CD14-positive monocyte (primary cell): Measurements from ENCODE around the gene NUP85. TPM values are rescaled to one million over a fixed set of nuclear protein-coding genes. Genes with fewer than 3 reads are reported as not detected.
A peak's percentile ranks its signal among the peaks of the same experiment; 100 is the strongest.
"Not testable (repeated sequence)": the region's sequence is repeated elsewhere in the genome, so short reads cannot be mapped to it uniquely, and the experiment has no call there.

Experiments
- DNase-seq, 3 donors: peaks; one replicate each; pipeline ENCODE4 v3.0.0-alpha.2; 2011 to 2022
- H2AFZ ChIP-seq: 2 replicates; pipeline ENCODE4 v1.6.0; 2012; ENCODE audit warnings: mild to moderate bottlenecking, low read depth, low read length, inconsistent platforms; ENCODE audit not compliant: insufficient read depth, poor library complexity, severe bottlenecking
- H3K27ac ChIP-seq, 2 donors: 1 replicate in 1 of 2; 2 replicates in 1 of 2; pipeline ENCODE4 v1.5.1; 2012 to 2013; ENCODE audit warnings: low read length in 2 of 2, control low read depth in 1 of 2, inconsistent platforms in 1 of 2, low read depth in 1 of 2, mild to moderate bottlenecking in 1 of 2
- H3K27me3 ChIP-seq, 2 donors: one replicate each; pipeline versions ENCODE4 v1.6.0 to v1.6.1; 2011 to 2013; ENCODE audit warnings: low read length in 2 of 2; ENCODE audit not compliant: control insufficient read depth in 2 of 2, insufficient read depth in 2 of 2
- H3K36me3 ChIP-seq, 2 donors: replicated peaks in 1 of 2; 1 replicate in 1 of 2; 2 replicates in 1 of 2; pipeline versions ENCODE4 v1.5.1 to v1.6.1; 2012 to 2013; ENCODE audit warnings: low read length in 2 of 2, control low read depth in 1 of 2, inconsistent platforms in 1 of 2, mild to moderate bottlenecking in 1 of 2; ENCODE audit not compliant: insufficient read depth in 2 of 2, control insufficient read depth in 1 of 2
- H3K4me1 ChIP-seq, 2 donors: 1 replicate in 1 of 2; 2 replicates in 1 of 2; pipeline versions ENCODE4 v1.5.1 to v1.6.1; 2012 to 2013; ENCODE audit warnings: low read length in 2 of 2, control low read depth in 1 of 2, inconsistent platforms in 1 of 2, mild to moderate bottlenecking in 1 of 2, moderate library complexity in 1 of 2; ENCODE audit not compliant: insufficient read depth in 2 of 2, control insufficient read depth in 1 of 2
- H3K4me2 ChIP-seq: replicated peaks from 2 replicates; pipeline ENCODE3; 2012; ENCODE audit warnings: low read length, moderate library complexity, mild to moderate bottlenecking; ENCODE audit not compliant: poor library complexity, severe bottlenecking; ENCODE audit errors: extremely low read depth
- H3K4me3 ChIP-seq, 3 experiments: fragments of 200-600 bp in 1 of 3; sonication (generic) in 1 of 3; replicated peaks in 1 of 3; 1 replicate in 2 of 3; 2 replicates in 1 of 3; pipeline ENCODE4 v1.5.1; 2011 to 2013; ENCODE audit warnings: low read length in 3 of 3, mild to moderate bottlenecking in 3 of 3, control low read depth in 2 of 3, low read depth in 2 of 3, inconsistent platforms in 1 of 3, moderate library complexity in 1 of 3
- H3K79me2 ChIP-seq: 2 replicates; pipeline ENCODE4 v1.6.0; 2012; ENCODE audit warnings: mild to moderate bottlenecking, control low read depth, inconsistent platforms, low read length, moderate library complexity; ENCODE audit not compliant: insufficient read depth
- H3K9ac ChIP-seq: 2 replicates; pipeline ENCODE4 v1.6.0; 2017; ENCODE audit warnings: low read length, mild to moderate bottlenecking; ENCODE audit not compliant: insufficient read depth, poor library complexity, severe bottlenecking
- H3K9me3 ChIP-seq, 2 donors: replicated peaks in 1 of 2; 1 replicate in 1 of 2; 2 replicates in 1 of 2; pipeline versions ENCODE4 v1.5.1 to v1.6.1; 2012 to 2013; ENCODE audit warnings: low read length in 2 of 2, control low read depth in 1 of 2; ENCODE audit not compliant: control insufficient read depth in 1 of 2, insufficient read depth in 1 of 2
- H4K20me1 ChIP-seq: 2 replicates; pipeline ENCODE4 v1.6.0; 2012; ENCODE audit warnings: mild to moderate bottlenecking, low read length, control low read depth, moderate library complexity; ENCODE audit not compliant: insufficient read depth
- H3K27ac Mint-ChIP-seq, 7 donors: one replicate each; pipeline ENCODE4 v1.8.0; 2020; ENCODE audit warnings: mild to moderate bottlenecking in 7 of 7, mixed read lengths in 7 of 7, moderate library complexity in 6 of 7, inconsistent platforms in 2 of 7
- H3K27me3 Mint-ChIP-seq, 3 donors: one replicate each; pipeline ENCODE4 v1.8.0; 2021 to 2022; ENCODE audit warnings: low read depth in 3 of 3, mild to moderate bottlenecking in 3 of 3, mixed read lengths in 3 of 3, moderate library complexity in 3 of 3, inconsistent platforms in 1 of 3
- H3K36me3 Mint-ChIP-seq, 2 donors: one replicate each; pipeline ENCODE4 v1.8.0; 2020; ENCODE audit warnings: mixed read lengths in 2 of 2, inconsistent platforms in 1 of 2, mild to moderate bottlenecking in 1 of 2
- H3K4me1 Mint-ChIP-seq: one replicate; pipeline ENCODE4 v1.8.0; 2020; ENCODE audit warnings: mild to moderate bottlenecking, mixed read lengths
- H3K4me3 Mint-ChIP-seq, 2 donors: one replicate each; pipeline ENCODE4 v1.8.0; 2020; ENCODE audit warnings: mild to moderate bottlenecking in 2 of 2, mixed read lengths in 2 of 2, moderate library complexity in 1 of 2
- H3K9me3 Mint-ChIP-seq, 7 donors: one replicate each; pipeline ENCODE4 v1.8.0; 2020 to 2022; ENCODE audit warnings: mixed read lengths in 7 of 7, mild to moderate bottlenecking in 6 of 7, moderate library complexity in 6 of 7, inconsistent platforms in 2 of 7
- CTCF ChIP-seq: fragments of 200-600 bp; IDR thresholded peaks from one replicate; pipeline ENCODE4 v1.8.0; 2022; ENCODE audit warnings: antibody characterized with exemption, mild to moderate bottlenecking
- WGBS: methylation state at CpG from one replicate; pipeline ENCODE4 v1.1.5; 2013; ENCODE audit warnings: missing lambda C conversion rate; ENCODE audit not compliant: insufficient coverage; 5-methylcytosine and 5-hydroxymethylcytosine counted together
- intact Hi-C, 2 donors: fragments of 100-400 bp; cut with micrococcal nuclease; formaldehyde crosslinking; loops; one replicate each; pipeline versions ENCODE4 v1.15.0 to v1.15.1; 2023
- polyA plus RNA-seq, 3 donors: library from polyadenylated mRNA; depleted of rRNA in 1 of 3; unstranded in 2 of 3; stranded (reverse) in 1 of 3; fragments of 300-500 nt in 2 of 3; fragments of >200 nt in 1 of 3; fragmentation: Illumina TruSeq in 2 of 3; gene quantifications; 1 replicate in 2 of 3; 2 replicates in 1 of 3; pipeline ENCODE4 v1.2.3, GENCODE V29; 2012 to 2021

Gene NUP85
- polyA plus RNA-seq, 3 donors: 36.3 to 94.2 (median 38.7) TPM

GRCh38 chr17:75250009-75250471 is 44.6 kb downstream of the NUP85 start:
- Mint-ChIP-seq H3K9me3 (no peaks in the 10 kb centered on the region), H3K4me3 (peak overlapping the region; percentile 59 to 75), H3K36me3 (peaks cover 32 to 41% of the 10 kb centered on the region in 2 donors), H3K4me1 (peaks cover 67% of the 10 kb centered on the region), H3K27me3 (no peaks in the 10 kb centered on the region), H3K27ac (peak overlapping the region; percentile 74 to 89 (median 79))
- Histone ChIP-seq H3K27ac (peak overlapping the region; percentile 45 to 49), H3K4me3 (no peak overlapping the region), H2AFZ (peak overlapping the region; percentile 18), H3K27me3 (no peaks in the 10 kb centered on the region), H4K20me1 (peaks cover 66% of the 10 kb centered on the region), H3K36me3 (peaks cover 19 to 29% of the 10 kb centered on the region in 2 donors), H3K9ac (no peak overlapping the region), H3K9me3 (no peaks in the 10 kb centered on the region), H3K4me1 (peaks cover 35 to 47% of the 10 kb centered on the region in 2 donors), H3K79me2 (peaks cover 84% of the 10 kb centered on the region), H3K4me2 (peak overlapping the region; percentile 15)
- peak in 2 of 3 donors; percentile 42 to 54 for DNase-seq
- intact Hi-C loops: no loop called here
- WGBS: 38% methylated on average over 10 of the region's 11 CpGs
- TF ChIP-seq CTCF: no peak

- Histone ChIP-seq H3K27me3 (no peaks in the 10 kb centered on the region), H3K79me2 (peaks cover 70% of the 10 kb centered on the region), H4K20me1 (peaks cover 46% of the 10 kb centered on the region), H2AFZ (no peak overlapping the region), H3K27ac (peak overlapping the region; percentile 53 to 77), H3K9ac (no peak overlapping the region), H3K4me1 (peaks cover 38 to 40% of the 10 kb centered on the region in 2 donors), H3K4me3 (peak overlapping the region in 1 of 3 experiments; percentile 34), H3K4me2 (peak overlapping the region; percentile 30), H3K9me3 (no peaks in the 10 kb centered on the region), H3K36me3 (peaks cover 2 to 9% of the 10 kb centered on the region in 2 donors)
- Mint-ChIP-seq H3K4me1 (peaks cover 75% of the 10 kb centered on the region), H3K9me3 (no peaks in the 10 kb centered on the region), H3K27me3 (no peaks in the 10 kb centered on the region), H3K36me3 (peaks cover 13 to 19% of the 10 kb centered on the region in 2 donors), H3K27ac (peak overlapping the region; percentile 60 to 87 (median 82)), H3K4me3 (no peak overlapping the region)
- 100% methylated on average over 2 of the region's 8 CpGs for WGBS
- no peak for DNase-seq
- intact Hi-C loops: no loop called here
- TF ChIP-seq CTCF: no peak
Measured at GRCh38 chr17:75252039-75252816, 46.7 kb downstream of the NUP85 start.

- H2AFZ ChIP-seq, H3K9me3 Mint-ChIP-seq, H3K4me2 ChIP-seq, H3K27me3 Mint-ChIP-seq, H3K36me3 ChIP-seq, H3K4me3 ChIP-seq, H3K9me3 ChIP-seq, H3K9ac ChIP-seq, intact Hi-C loops, H3K27me3 ChIP-seq, H3K27ac ChIP-seq: not testable (repeated sequence)
- Mint-ChIP-seq H3K4me3 (peak overlapping the region; percentile 45 to 82), H3K4me1 (peaks cover 92% of the 10 kb centered on the region), H3K36me3 (peaks cover 16 to 24% of the 10 kb centered on the region in 2 donors), H3K27ac (peak overlapping the region; percentile 73 to 92 (median 85))
- Histone ChIP-seq H3K79me2 (peaks cover 70% of the 10 kb centered on the region), H3K4me1 (peaks cover 37 to 42% of the 10 kb centered on the region in 2 donors), H4K20me1 (peaks cover 27% of the 10 kb centered on the region)
- peak in 2 of 3 donors; percentile 32 to 39 for DNase-seq
- WGBS: 37% methylated on average over 3 of the region's 11 CpGs
Measured at GRCh38 chr17:75255954-75256698, 50.6 kb downstream of the NUP85 start.
